Right renal pelvis (tissue), 4 donors: ENCODE results near the gene SFRP4. TPM values are rescaled to one million over a fixed set of nuclear protein-coding genes. Genes with fewer than 3 reads are reported as not detected.

Experiments used
- polyA plus RNA-seq, 4 donors: library from polyadenylated mRNA; unstranded; fragments of 120-200 nt; gene quantifications; one replicate each; pipeline ENCODE4 v1.2.1, GENCODE V29; 2013; ENCODE audit not compliant: insufficient read length in 4 of 4

The SFRP4 gene
- polyA plus RNA-seq, 4 donors = 1.9 to 4.2 (median 2.4) TPM

Other genes starting within 250 kb of the SFRP4 start
- gene GPR141, start 233.1 kb downstream of the SFRP4 start, polyA plus RNA-seq = under 1 TPM in 2 of 4 donors, not detected in 2; 0.27 to 0.39 TPM
- under 1 TPM in 3 of 4 donors, not detected in 1; 0.17 to 0.26 (median 0.18) TPM for gene NME8, start 68.2 kb downstream of the SFRP4 start, polyA plus RNA-seq
- gene EPDR1, start 3.8 kb upstream of the SFRP4 start, polyA plus RNA-seq = 10 to 100 TPM; 18.1 to 23.4 (median 22.0) TPM